DND-41 (cell line): ENCODE measurements around the gene RPS8.

Experiments used
- ATAC-seq: fragments of 200-7000 bp; cut with Tn5 transposase; 3 replicates; pipeline ENCODE4 v1.9.1; 2021; ENCODE audit warnings: low read depth; ENCODE audit not compliant: insufficient read depth
- DNase-seq: peaks from one replicate; pipeline ENCODE4 v3.0.0-alpha.2; 2020
- H2AFZ ChIP-seq: 2 replicates; pipeline ENCODE4 v1.6.0; 2012; ENCODE audit warnings: low read depth, low read length
- H3K27ac ChIP-seq: 2 replicates; pipeline ENCODE4 v1.5.1; 2012; ENCODE audit warnings: low read length, inconsistent platforms
- H3K27me3 ChIP-seq: fragments of 200-600 bp; sonication (generic); 2 replicates; pipeline ENCODE4 v1.6.0; 2012; ENCODE audit warnings: low read length, mild to moderate bottlenecking, inconsistent platforms; ENCODE audit not compliant: insufficient read depth, poor library complexity
- H3K36me3 ChIP-seq: 2 replicates; pipeline ENCODE4 v1.5.1; 2012; ENCODE audit warnings: low read length, inconsistent platforms; ENCODE audit not compliant: insufficient read depth
- H3K4me1 ChIP-seq: 2 replicates; pipeline ENCODE4 v1.5.1; 2012; ENCODE audit warnings: mild to moderate bottlenecking, low read length; ENCODE audit not compliant: insufficient read depth
- H3K4me2 ChIP-seq: 2 replicates; pipeline ENCODE4 v1.6.0; 2012; ENCODE audit warnings: mild to moderate bottlenecking, moderate library complexity, low read length, inconsistent platforms; ENCODE audit not compliant: insufficient read depth
- H3K4me3 ChIP-seq, 2 experiments: fragments of 200-600 bp in 1 of 2; shearing (Covaris generic) in 1 of 2; 2 replicates each; pipeline ENCODE4 v1.5.1; 2012 to 2016; ENCODE audit warnings: inconsistent platforms in 2 of 2, low read length in 2 of 2, mild to moderate bottlenecking in 2 of 2, low read depth in 1 of 2, moderate library complexity in 1 of 2
- H3K79me2 ChIP-seq: 2 replicates; pipeline ENCODE4 v1.6.0; 2012; ENCODE audit warnings: low read length, inconsistent platforms; ENCODE audit not compliant: insufficient read depth
- H3K9ac ChIP-seq: 2 replicates; pipeline ENCODE4 v1.6.0; 2012; ENCODE audit warnings: low read depth, mild to moderate bottlenecking, inconsistent platforms, low read length, moderate library complexity
- H3K9me3 ChIP-seq: 2 replicates; pipeline ENCODE4 v1.5.1; 2012; ENCODE audit warnings: low read length, moderate library complexity, mild to moderate bottlenecking, inconsistent platforms; ENCODE audit not compliant: insufficient read depth, severe bottlenecking
- H4K20me1 ChIP-seq: 2 replicates; pipeline ENCODE4 v1.6.0; 2012; ENCODE audit warnings: low read length; ENCODE audit not compliant: insufficient read depth
- CTCF ChIP-seq: IDR thresholded peaks from 2 replicates; pipeline ENCODE4 v1.5.1; 2012; ENCODE audit warnings: borderline replicate concordance, low read length, moderate library complexity, mild to moderate bottlenecking; ENCODE audit not compliant: poor library complexity, severe bottlenecking; ENCODE audit errors: extremely low read depth
- EZH2 ChIP-seq: IDR thresholded peaks from 3 replicates; pipeline ENCODE4 v1.6.1; 2012; ENCODE audit warnings: borderline replicate concordance, low read depth, mild to moderate bottlenecking, moderate library complexity, low read length, inconsistent platforms; ENCODE audit not compliant: severe bottlenecking

Gene RPS8

DNA sequence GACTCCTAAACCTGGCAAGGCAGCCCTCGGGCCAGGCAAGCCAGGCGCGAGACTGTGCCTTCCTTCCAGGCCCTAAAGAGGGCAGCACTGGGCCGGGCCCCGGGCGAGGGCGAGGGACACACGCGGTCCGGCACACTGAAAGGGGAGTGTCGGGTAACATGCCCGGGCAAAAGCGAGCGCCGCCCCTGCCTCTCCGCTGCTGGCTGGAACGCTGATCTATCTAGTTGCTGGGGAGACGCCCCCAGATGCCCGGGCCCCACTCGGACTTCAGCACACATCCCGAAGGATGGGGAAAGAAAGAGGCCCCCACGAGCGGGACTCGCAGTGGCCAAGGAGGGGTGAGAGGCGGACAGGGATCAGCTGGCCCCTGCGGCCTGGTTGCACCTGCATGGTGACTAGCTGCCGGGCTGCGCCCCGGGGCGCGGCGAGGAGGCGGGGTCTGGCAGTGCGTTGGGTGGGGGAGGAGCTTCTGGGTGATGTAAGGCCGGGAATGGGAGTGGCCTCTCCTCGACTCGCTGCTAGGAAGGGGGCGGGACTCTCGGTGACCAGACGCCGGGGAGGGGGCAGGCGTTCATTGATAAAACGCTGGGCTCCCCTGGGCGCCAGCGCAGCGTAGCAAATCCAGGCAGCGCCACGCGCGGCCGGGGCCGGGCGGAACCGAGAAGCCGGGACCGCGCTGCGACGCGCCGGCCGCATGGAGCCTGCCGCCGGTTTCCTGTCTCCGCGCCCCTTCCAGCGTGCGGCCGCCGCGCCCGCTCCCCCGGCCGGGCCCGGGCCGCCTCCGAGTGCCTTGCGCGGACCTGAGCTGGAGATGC, 24.6 kb downstream of the RPS8 start, which contains the start of gene PLK3:
PLK3 (plus strand) TSS at position 608 of the 815 bp plus-strand sequence; CDS start at position 695, 87 bp downstream.
- H3K27ac ChIP-seq, result peak within 1 kb of the TSS; percentile 88
- no peaks in the 10 kb centered on the region for H3K9me3 ChIP-seq
- H3K4me2 ChIP-seq, result peak within 1 kb of the TSS; percentile 92
- no peaks in the 10 kb centered on the region for H3K27me3 ChIP-seq
- DNase-seq (peak; percentile 98), ATAC-seq (peak; percentile 85)
- peak within 1 kb of the TSS; percentile 55 to 76; a peak in 3 of 4 replicates for H3K4me3 ChIP-seq
- H2AFZ ChIP-seq, result peak within 1 kb of the TSS; percentile 89
- no peaks in the 10 kb centered on the region for H4K20me1 ChIP-seq
- TF ChIP-seq EZH2, result no peak
- peak; percentile 89 for TF ChIP-seq CTCF
- H3K79me2 ChIP-seq, result no peaks in the 10 kb centered on the region
- peaks cover 29% of the 10 kb centered on the region for H3K36me3 ChIP-seq
- H3K4me1 ChIP-seq, result peaks cover 34% of the 10 kb centered on the region
- peak within 1 kb of the TSS; percentile 87 for H3K9ac ChIP-seq

- H3K27ac ChIP-seq, result no peak overlapping the region
- peaks cover 41% of the 10 kb centered on the region for H3K36me3 ChIP-seq
- H4K20me1 ChIP-seq, result no peaks in the 10 kb centered on the region
- H3K4me1 ChIP-seq, result peaks cover 34% of the 10 kb centered on the region
- peak overlapping the region; percentile 92 for H3K4me2 ChIP-seq
- H3K9ac ChIP-seq, result no peak overlapping the region; the same call in 1 of the 2 replicates
- H3K27me3 ChIP-seq, result no peaks in the 10 kb centered on the region
- no peak for ATAC-seq
- no peaks in the 10 kb centered on the region for H3K79me2 ChIP-seq
- no peaks in the 10 kb centered on the region for H3K9me3 ChIP-seq
- no peak for DNase-seq
- peak overlapping the region in 1 of 2 experiments; percentile 21; a peak in 1 of 4 replicates for H3K4me3 ChIP-seq
- no peak for TF ChIP-seq CTCF
- TF ChIP-seq EZH2, result no peak
- no peak overlapping the region for H2AFZ ChIP-seq
Measured at GRCh38 chr1:44801491-44802305, 26.4 kb downstream of the RPS8 start.

DNA sequence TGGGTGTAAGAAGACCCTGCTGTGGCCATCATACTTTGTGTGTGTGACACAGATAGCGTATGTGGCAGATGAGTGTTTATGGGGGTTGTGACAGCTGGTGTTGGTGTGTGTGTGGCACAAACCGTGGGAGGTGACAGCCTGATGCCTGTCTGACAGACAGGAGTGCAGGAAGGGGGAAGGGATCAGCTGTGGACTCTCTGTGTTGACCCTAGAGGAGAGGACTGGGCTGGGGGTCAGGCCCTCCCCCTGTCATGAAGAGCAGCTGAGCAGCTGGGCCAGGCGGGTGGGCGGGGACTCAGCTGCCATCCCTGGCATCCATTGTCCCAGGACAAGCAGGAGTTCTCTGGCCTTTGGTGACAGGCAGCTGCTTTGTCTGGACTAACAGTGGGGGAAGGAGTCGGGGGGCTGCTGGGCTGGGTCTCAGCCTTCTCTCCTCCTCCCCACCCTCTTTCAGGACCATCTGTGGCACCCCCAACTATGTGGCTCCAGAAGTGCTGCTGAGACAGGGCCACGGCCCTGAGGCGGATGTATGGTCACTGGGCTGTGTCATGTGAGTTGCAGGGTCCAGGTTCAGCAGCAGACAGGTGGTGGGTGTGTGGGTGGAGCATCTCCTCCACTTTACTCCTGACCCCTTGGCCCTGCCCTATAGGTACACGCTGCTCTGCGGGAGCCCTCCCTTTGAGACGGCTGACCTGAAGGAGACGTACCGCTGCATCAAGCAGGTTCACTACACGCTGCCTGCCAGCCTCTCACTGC, 27.1 kb downstream of the RPS8 start:
- Histone ChIP-seq H3K36me3 (peaks cover 41% of the 10 kb centered on the region), H3K79me2 (no peaks in the 10 kb centered on the region), H3K4me1 (peaks cover 34% of the 10 kb centered on the region), H4K20me1 (no peaks in the 10 kb centered on the region), H3K27ac (no peak overlapping the region), H3K4me3 (no peak overlapping the region), H2AFZ (no peak overlapping the region), H3K4me2 (peak overlapping the region; percentile 92; the same call in 1 of the 2 replicates), H3K27me3 (no peaks in the 10 kb centered on the region), H3K9ac (no peak overlapping the region), H3K9me3 (no peaks in the 10 kb centered on the region)
- DNase-seq (no peak), ATAC-seq (no peak)
- no peak for TF ChIP-seq CTCF
- TF ChIP-seq EZH2, result no peak
